LNCAP (cell line): Measurements from ENCODE around the gene MIGA2.

Source experiments
- CTCF ChIP-seq: fragments of 450-650 bp; IDR thresholded peaks from 2 replicates; pipeline ENCODE4 v1.5.1; 2017; ENCODE audit warnings: mild to moderate bottlenecking

The MIGA2 gene

GRCh38 chr9:129001504-129002325, 34.7 kb upstream of the MIGA2 start:
- no peak for TF ChIP-seq CTCF

GRCh38 chr9:129002992-129003391, 33.4 kb upstream of the MIGA2 start:
- TF ChIP-seq CTCF = no peak

GRCh38 chr9:129005336-129005997, 31.0 kb upstream of the MIGA2 start:
- no peak for TF ChIP-seq CTCF

- peak; percentile 97 for TF ChIP-seq CTCF
These were observed 29.9 kb upstream of the MIGA2 start for GRCh38 chr9:129006328-129007034.

- peak; percentile 31; the same call in 1 of the 2 replicates for TF ChIP-seq CTCF
These were observed 29.2 kb upstream of the MIGA2 start for GRCh38 chr9:129007035-129007765.

- TF ChIP-seq CTCF = no peak
These were observed 28.5 kb upstream of the MIGA2 start for GRCh38 chr9:129007766-129008468.
